Measurements from ENCODE around the gene PCDH12.
"Not testable (repeated sequence)": the region's sequence is repeated elsewhere in the genome, so short reads cannot be mapped to it uniquely, and the experiment has no call there.

The PCDH12 gene

DNA sequence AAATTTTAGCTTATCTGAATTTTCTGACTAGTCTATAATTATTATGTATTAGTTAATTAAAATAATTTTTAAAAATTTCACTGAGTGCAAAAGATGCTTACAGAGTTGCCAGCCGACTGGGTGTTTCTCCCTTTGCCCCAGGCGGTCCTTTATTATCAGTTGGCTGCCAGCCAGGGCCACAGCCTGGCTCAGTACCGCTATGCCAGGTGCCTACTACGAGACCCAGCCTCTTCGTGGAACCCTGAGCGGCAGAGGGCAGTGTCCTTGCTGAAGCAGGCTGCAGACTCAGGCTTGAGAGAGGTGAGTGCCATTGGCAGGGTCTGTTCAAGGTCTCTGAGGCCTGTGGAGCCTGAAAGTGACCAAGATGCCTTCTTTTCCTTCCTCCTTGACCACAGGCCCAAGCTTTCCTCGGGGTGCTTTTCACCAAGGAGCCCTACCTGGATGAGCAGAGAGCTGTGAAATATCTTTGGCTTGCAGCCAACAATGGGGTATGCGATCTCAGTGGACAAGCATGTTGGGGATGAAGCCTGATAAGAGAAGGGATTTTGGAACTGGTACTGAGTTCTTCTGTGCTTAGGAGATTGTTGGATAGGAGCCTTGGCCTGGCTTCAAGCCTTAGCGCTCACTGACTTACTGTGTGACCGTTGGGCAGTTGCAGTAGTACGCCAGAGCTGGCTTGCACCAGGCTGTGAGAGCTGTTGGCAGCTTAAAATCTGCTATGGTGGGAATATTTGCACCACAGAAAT, 23.7 kb downstream of the PCDH12 start:
- H3K4me3 Mint-ChIP-seq, result no peak overlapping the region
- H3K27me3 Mint-ChIP-seq, result no peaks in the 10 kb centered on the region
- no peak overlapping the region for H3K27ac Mint-ChIP-seq
- no peaks in the 10 kb centered on the region for H3K4me1 Mint-ChIP-seq (ENCODE audit: low read depth)
- H3K9me3 Mint-ChIP-seq, result no peaks in the 10 kb centered on the region
- H3K36me3 Mint-ChIP-seq (ENCODE audit: low read depth), result peaks cover 56% of the 10 kb centered on the region

- H3K9me3 Mint-ChIP-seq, result no peaks in the 10 kb centered on the region
- H3K27ac Mint-ChIP-seq, result no peak overlapping the region
- peaks cover 58% of the 10 kb centered on the region for H3K36me3 Mint-ChIP-seq (ENCODE audit: low read depth)
- no peaks in the 10 kb centered on the region for H3K27me3 Mint-ChIP-seq
- H3K4me1 Mint-ChIP-seq (ENCODE audit: low read depth), result no peaks in the 10 kb centered on the region
- no peak overlapping the region for H3K4me3 Mint-ChIP-seq
These were observed 24.9 kb downstream of the PCDH12 start for GRCh38 chr5:141933151-141933550.

DNA sequence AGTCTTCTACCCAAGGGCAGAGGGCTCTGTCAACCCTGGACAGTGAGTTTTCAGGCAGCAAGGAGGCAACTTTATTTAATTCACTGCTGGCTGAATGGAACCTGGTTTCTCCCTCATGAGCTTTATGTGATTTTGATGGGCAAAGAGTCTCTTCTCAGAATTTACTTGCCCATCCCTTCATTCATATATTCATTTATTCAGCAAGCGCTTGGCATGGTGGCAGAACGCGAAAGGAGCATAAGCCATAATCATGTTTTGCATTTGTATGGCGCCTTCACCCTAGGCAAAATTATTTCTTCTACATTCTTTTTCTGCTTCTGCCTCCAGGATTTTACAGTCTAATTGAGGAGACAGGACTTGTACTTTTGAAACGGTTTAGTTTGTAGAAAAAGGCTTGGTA, 26.3 kb downstream of the PCDH12 start:
- no peaks in the 10 kb centered on the region for H3K4me1 Mint-ChIP-seq (ENCODE audit: low read depth)
- H3K4me3 Mint-ChIP-seq, result no peak overlapping the region

GRCh38 chr5:141929398-141930058, 28.5 kb downstream of the PCDH12 start:
- Mint-ChIP-seq H3K4me1 (ENCODE audit: low read depth) (peaks cover 8% of the 10 kb centered on the region), H3K36me3 (ENCODE audit: low read depth) (peaks cover 66% of the 10 kb centered on the region), H3K9me3 (no peaks in the 10 kb centered on the region), H3K27me3 (no peaks in the 10 kb centered on the region), H3K4me3 (no peak overlapping the region), H3K27ac (no peak overlapping the region)

More for the DNA sequence above, 26.3 kb downstream of the PCDH12 start:
- peaks cover 67% of the 10 kb centered on the region for H3K36me3 Mint-ChIP-seq (ENCODE audit: low read depth)
- H3K27me3 Mint-ChIP-seq, result no peaks in the 10 kb centered on the region
- no peaks in the 10 kb centered on the region for H3K9me3 Mint-ChIP-seq
- H3K27ac Mint-ChIP-seq, result no peak overlapping the region

- H3K27ac Mint-ChIP-seq, result no peak overlapping the region
- H3K4me1 Mint-ChIP-seq (ENCODE audit: low read depth), result peaks cover 17% of the 10 kb centered on the region
- H3K36me3 Mint-ChIP-seq (ENCODE audit: low read depth), result peaks cover 72% of the 10 kb centered on the region
- no peaks in the 10 kb centered on the region for H3K9me3 Mint-ChIP-seq
- H3K27me3 Mint-ChIP-seq, result no peaks in the 10 kb centered on the region
- no peak overlapping the region for H3K4me3 Mint-ChIP-seq
These were observed 30.0 kb downstream of the PCDH12 start for GRCh38 chr5:141928051-141928450.

- Mint-ChIP-seq H3K36me3 (ENCODE audit: low read depth) (peaks cover 59% of the 10 kb centered on the region), H3K27ac (no peak overlapping the region), H3K27me3 (no peaks in the 10 kb centered on the region), H3K9me3 (no peaks in the 10 kb centered on the region), H3K4me3 (no peak overlapping the region), H3K4me1 (ENCODE audit: low read depth) (peaks cover 21% of the 10 kb centered on the region)
These were observed 31.6 kb downstream of the PCDH12 start for GRCh38 chr5:141926434-141926833.

DNA sequence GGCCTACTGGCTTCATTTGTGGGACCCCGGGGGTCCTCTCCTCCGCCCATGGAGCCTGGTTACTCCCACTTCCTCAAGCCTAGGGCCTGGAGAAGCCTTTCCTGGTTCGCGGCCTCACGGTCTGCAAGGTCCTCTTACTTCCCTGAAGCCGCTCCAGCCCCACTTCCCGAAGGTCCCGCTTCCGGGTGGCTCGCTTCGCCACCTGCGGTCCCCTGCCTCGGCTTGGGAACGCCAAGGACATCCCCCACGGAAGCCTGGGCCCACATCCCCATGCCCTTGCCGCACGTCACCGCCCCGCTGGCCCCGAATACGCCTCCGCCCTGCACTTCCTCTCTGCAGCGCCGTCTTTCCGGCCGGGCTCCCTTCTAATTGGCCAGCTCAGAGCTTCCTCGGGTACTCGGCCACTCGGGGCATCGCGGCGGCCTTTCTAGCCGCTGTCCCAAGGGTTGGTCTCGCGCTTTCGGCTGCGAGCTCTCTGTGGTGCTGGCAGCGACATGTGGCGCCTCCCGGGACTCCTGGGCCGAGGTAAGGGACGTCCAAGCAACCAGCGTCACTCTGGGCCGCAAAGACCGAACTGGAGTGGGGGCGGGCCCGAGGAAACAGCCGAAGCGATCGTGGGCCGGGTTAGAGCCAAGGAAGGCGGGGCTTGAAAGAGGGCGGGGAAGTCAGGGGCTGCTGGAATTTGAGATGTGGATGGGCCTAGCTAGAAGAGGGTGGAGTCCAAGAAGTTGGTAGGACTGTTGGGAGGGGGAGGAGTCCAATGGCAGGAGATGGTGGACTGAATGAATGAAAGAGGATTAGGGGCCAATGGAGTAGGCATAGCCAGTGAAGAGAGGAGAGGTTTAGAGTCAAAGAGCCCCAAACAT, 34.3 kb downstream of the PCDH12 start, which contains the start of gene DELE1:
TSS of gene DELE1 (plus strand) at position 424 of the 866 bp plus-strand sequence. CDS start at position 495, 71 bp downstream.
- Mint-ChIP-seq H3K27me3 (no peaks in the 10 kb centered on the region), H3K27ac (peak within 1 kb of the TSS; percentile 90), H3K36me3 (ENCODE audit: low read depth) (peaks cover 36% of the 10 kb centered on the region), H3K4me1 (ENCODE audit: low read depth) (peaks cover 21% of the 10 kb centered on the region), H3K9me3 (no peaks in the 10 kb centered on the region), H3K4me3 (peak within 1 kb of the TSS; percentile 91)

GRCh38 chr5:141922827-141923447, 35.1 kb downstream of the PCDH12 start:
- Mint-ChIP-seq H3K36me3 (ENCODE audit: low read depth) (peaks cover 29% of the 10 kb centered on the region), H3K27ac (peak overlapping the region; percentile 90), H3K4me1 (ENCODE audit: low read depth) (peaks cover 21% of the 10 kb centered on the region), H3K4me3 (peak overlapping the region; percentile 91)
- H3K9me3 Mint-ChIP-seq, H3K27me3 Mint-ChIP-seq: not testable (repeated sequence)

DNA sequence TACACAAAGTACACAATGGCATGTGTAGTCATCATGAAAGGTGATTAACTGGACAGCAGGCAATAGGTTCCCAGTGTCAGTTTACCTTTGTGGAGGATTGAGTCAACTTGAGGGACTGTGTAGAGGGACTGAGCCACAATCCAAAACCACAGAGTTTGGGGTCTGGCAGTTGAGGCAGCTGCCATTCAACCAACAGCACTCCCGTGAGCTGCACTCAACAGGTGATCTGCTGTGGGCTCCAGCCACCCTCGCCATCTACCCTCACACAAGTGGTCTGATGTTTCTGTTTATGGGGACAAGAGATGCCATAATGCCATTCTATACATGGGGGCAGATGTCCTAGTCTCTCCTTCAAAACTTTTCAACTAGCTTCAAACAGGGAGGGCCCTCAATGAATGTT, 37.2 kb downstream of the PCDH12 start:
- Mint-ChIP-seq H3K4me1 (ENCODE audit: low read depth) (peaks cover 21% of the 10 kb centered on the region), H3K9me3 (no peaks in the 10 kb centered on the region), H3K4me3 (no peak overlapping the region), H3K27ac (no peak overlapping the region), H3K36me3 (ENCODE audit: low read depth) (peaks cover 13% of the 10 kb centered on the region), H3K27me3 (peaks cover 6% of the 10 kb centered on the region)

DNA sequence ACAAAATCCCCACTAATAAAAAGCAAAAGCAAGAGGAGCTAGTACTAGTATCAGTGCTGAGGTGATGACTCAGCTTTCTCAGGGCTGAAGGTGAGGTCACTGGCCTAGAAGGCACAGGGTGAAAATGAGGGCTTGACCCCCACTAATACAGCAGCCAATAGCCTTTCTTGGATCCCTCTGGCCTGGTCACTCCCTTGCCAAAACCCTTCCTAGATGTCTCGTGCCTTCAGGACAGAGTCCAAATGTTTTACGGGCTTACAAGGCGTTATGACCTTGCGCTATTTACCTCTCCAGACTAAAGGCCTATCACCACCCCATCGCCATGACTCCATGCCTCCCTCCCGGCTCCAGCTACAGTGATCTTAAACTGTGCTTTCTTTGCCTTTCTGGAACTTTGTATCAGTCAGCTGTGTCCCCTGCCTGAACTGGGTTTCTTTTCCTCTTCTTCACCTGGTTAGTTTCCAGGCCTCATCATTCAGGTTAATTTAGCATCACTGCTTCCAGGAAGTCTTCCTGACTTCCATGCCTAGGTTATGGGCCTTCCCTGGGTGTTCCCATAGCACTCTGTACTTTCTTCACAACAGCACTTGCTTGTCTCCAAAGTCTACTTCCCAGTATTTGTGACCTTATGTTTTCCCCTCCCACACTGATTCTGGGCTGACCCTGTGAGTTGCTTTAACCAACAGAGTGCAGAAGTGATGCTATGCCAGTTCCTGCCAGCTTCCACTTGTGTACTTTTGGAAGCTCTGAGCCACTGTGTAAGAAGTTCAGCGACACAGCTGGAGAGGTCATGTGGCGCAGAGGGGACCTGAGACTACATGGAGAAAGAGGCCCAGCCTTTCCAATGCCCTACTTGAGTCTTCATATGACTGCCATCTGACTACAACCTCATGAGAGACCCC, 38.5 kb downstream of the PCDH12 start:
- Mint-ChIP-seq H3K36me3 (ENCODE audit: low read depth) (peaks cover 7% of the 10 kb centered on the region), H3K4me3 (no peak overlapping the region), H3K9me3 (no peaks in the 10 kb centered on the region), H3K27me3 (peaks cover 14% of the 10 kb centered on the region), H3K27ac (no peak overlapping the region), H3K4me1 (ENCODE audit: low read depth) (peaks cover 15% of the 10 kb centered on the region)

- Mint-ChIP-seq H3K27me3 (peaks cover 26% of the 10 kb centered on the region), H3K4me3 (no peak overlapping the region)
These were observed 40.2 kb downstream of the PCDH12 start for GRCh38 chr5:141917760-141918159.

GRCh38 chr5:141916522-141916921, 41.5 kb downstream of the PCDH12 start:
- Mint-ChIP-seq H3K27ac (no peak overlapping the region), H3K9me3 (no peaks in the 10 kb centered on the region), H3K4me3 (no peak overlapping the region), H3K36me3 (ENCODE audit: low read depth) (no peaks in the 10 kb centered on the region), H3K4me1 (ENCODE audit: low read depth) (peaks cover 12% of the 10 kb centered on the region), H3K27me3 (peaks cover 31% of the 10 kb centered on the region)

More at GRCh38 chr5:141917760-141918159, 40.2 kb downstream of the PCDH12 start:
- Mint-ChIP-seq H3K27ac (no peak overlapping the region), H3K4me1 (ENCODE audit: low read depth) (peaks cover 13% of the 10 kb centered on the region), H3K9me3 (no peaks in the 10 kb centered on the region), H3K36me3 (ENCODE audit: low read depth) (no peaks in the 10 kb centered on the region)

- H3K27me3 Mint-ChIP-seq, result peaks cover 31% of the 10 kb centered on the region
- H3K27ac Mint-ChIP-seq, result no peak overlapping the region
- H3K4me1 Mint-ChIP-seq (ENCODE audit: low read depth), result peaks cover 12% of the 10 kb centered on the region
- H3K36me3 Mint-ChIP-seq (ENCODE audit: low read depth), result no peaks in the 10 kb centered on the region
- no peaks in the 10 kb centered on the region for H3K9me3 Mint-ChIP-seq
- no peak overlapping the region for H3K4me3 Mint-ChIP-seq
These were observed 42.1 kb downstream of the PCDH12 start for GRCh38 chr5:141915881-141916336.

- no peaks in the 10 kb centered on the region for H3K9me3 Mint-ChIP-seq
- H3K36me3 Mint-ChIP-seq (ENCODE audit: low read depth), result no peaks in the 10 kb centered on the region
- no peak overlapping the region for H3K27ac Mint-ChIP-seq
- H3K4me3 Mint-ChIP-seq, result no peak overlapping the region
- H3K27me3 Mint-ChIP-seq, result peaks cover 31% of the 10 kb centered on the region
- H3K4me1 Mint-ChIP-seq (ENCODE audit: low read depth), result peaks cover 12% of the 10 kb centered on the region
These were observed 43.2 kb downstream of the PCDH12 start for GRCh38 chr5:141914797-141915196.
